Natural killer cell (primary cell): ENCODE measurements around the gene CARF. TPM values are rescaled to one million over a fixed set of nuclear protein-coding genes. Genes with fewer than 3 reads are reported as not detected.

Source experiments
- ATAC-seq, 3 donors: fragments of 150-1000 bp in 2 of 3; fragments of 200-7000 bp in 1 of 3; cut with Tn5 transposase; 1 replicate in 1 of 3; 2 replicates in 2 of 3; pipeline ENCODE4 v1.10.0; 2021; ENCODE audit warnings: mild to moderate bottlenecking in 2 of 3, moderate library complexity in 2 of 3
- DNase-seq, 2 donors: peaks; one replicate each; pipeline versions ENCODE4 v3.0.0 to v3.0.0-alpha.2; 2013 to 2021; ENCODE audit warnings: mixed read lengths in 1 of 2
- H3K27ac ChIP-seq: one replicate; pipeline ENCODE4 v1.5.1; 2013; ENCODE audit warnings: mild to moderate bottlenecking, low read length
- H3K27me3 ChIP-seq: one replicate; pipeline ENCODE4 v1.6.1; 2013; ENCODE audit warnings: low read length; ENCODE audit not compliant: control insufficient read depth, insufficient read depth
- H3K36me3 ChIP-seq: one replicate; pipeline ENCODE4 v1.6.1; 2013; ENCODE audit warnings: low read length; ENCODE audit not compliant: control insufficient read depth, insufficient read depth
- H3K4me1 ChIP-seq: one replicate; pipeline ENCODE4 v1.6.1; 2013; ENCODE audit warnings: low read length; ENCODE audit not compliant: control insufficient read depth, insufficient read depth
- H3K4me3 ChIP-seq: one replicate; pipeline ENCODE4 v1.5.1; 2013; ENCODE audit warnings: low read length
- H3K9me3 ChIP-seq: one replicate; pipeline ENCODE4 v1.6.1; 2013; ENCODE audit warnings: low read length; ENCODE audit not compliant: control insufficient read depth, insufficient read depth
- H3K27ac Mint-ChIP-seq, 2 donors: one replicate each; pipeline ENCODE4 v1.8.0; 2022; ENCODE audit warnings: mild to moderate bottlenecking in 2 of 2, mixed read lengths in 2 of 2, moderate library complexity in 1 of 2
- H3K27me3 Mint-ChIP-seq, 2 donors: one replicate each; pipeline ENCODE4 v1.8.0; 2022; ENCODE audit warnings: low read depth in 2 of 2, mixed read lengths in 2 of 2
- H3K36me3 Mint-ChIP-seq: one replicate; pipeline ENCODE4 v1.8.0; 2022; ENCODE audit warnings: mixed read lengths
- H3K4me1 Mint-ChIP-seq, 2 donors: one replicate each; pipeline ENCODE4 v1.8.0; 2022; ENCODE audit warnings: mixed read lengths in 2 of 2
- H3K4me3 Mint-ChIP-seq: one replicate; pipeline ENCODE4 v1.8.0; 2022; ENCODE audit warnings: mild to moderate bottlenecking, moderate library complexity, mixed read lengths
- H3K9me3 Mint-ChIP-seq, 2 donors: one replicate each; pipeline ENCODE4 v1.8.0; 2022; ENCODE audit warnings: mixed read lengths in 2 of 2
- CTCF ChIP-seq: fragments of 200-600 bp; IDR thresholded peaks from one replicate; pipeline ENCODE4 v1.8.0; 2022; ENCODE audit warnings: antibody characterized with exemption
- WGBS: methylation state at CpG from one replicate; pipeline ENCODE4 v1.1.7; 2013; ENCODE audit warnings: missing lambda C conversion rate; ENCODE audit not compliant: insufficient coverage; 5-methylcytosine and 5-hydroxymethylcytosine counted together
- intact Hi-C: fragments of 100-400 bp; cut with micrococcal nuclease; formaldehyde crosslinking; loops from one replicate; pipeline ENCODE4 v1.14.2; 2022
- total RNA-seq, 4 donors: library from RNA; stranded (reverse); fragments of 120-200 nt in 1 of 4; gene quantifications; one replicate each; pipeline versions ENCODE4 v1.2.3 to v1.2.4, GENCODE V29; 2013 to 2022

The CARF gene
- total RNA-seq: 10 to 100 TPM; 15.7 to 18.8 (median 16.0) TPM
- total RNA-seq (2013): 33.1 TPM

- DNase-seq (peak; percentile 87 to 96), ATAC-seq (peak; percentile 83 to 95 (median 87))
- WGBS: under 1% methylated on average over 39 of the region's 39 CpGs
- Mint-ChIP-seq H3K36me3 (no peaks in the 10 kb centered on the region), H3K4me1 (peaks cover 13 to 21% of the 10 kb centered on the region in 2 donors), H3K9me3 (no peaks in the 10 kb centered on the region), H3K27ac (peak within 1 kb of the TSS; percentile 94 to 99), H3K4me3 (peak within 1 kb of the TSS; percentile 99), H3K27me3 (no peaks in the 10 kb centered on the region)
- peak within 1 kb of the TSS; percentile 80 for H3K27ac ChIP-seq
- H3K9me3 ChIP-seq: no peaks in the 10 kb centered on the region
- H3K36me3 ChIP-seq: no peaks in the 10 kb centered on the region
- intact Hi-C loops: loop anchor here (1.0 to 2.0 kb wide), 3 partner anchors 103 to 327 kb away; partner anchors contain the start of genes FAM117B and NBEAL1
- H3K4me3 ChIP-seq: peak within 1 kb of the TSS; percentile 83
- no peaks in the 10 kb centered on the region for H3K27me3 ChIP-seq
- no peak for TF ChIP-seq CTCF
- peaks cover 3% of the 10 kb centered on the region for H3K4me1 ChIP-seq
These were observed at the start of gene CARF, which contains the start of gene WDR12 for GRCh38 chr2:202911512-202912341. Gene CARF, plus strand, starts transcription at chr2:202912275. Its CDS starts 29,628 bp downstream, at chr2:202941903. Gene WDR12, minus strand, starts transcription at chr2:202911673. Its CDS starts 197 bp downstream, at chr2:202911476.

- H3K9me3 Mint-ChIP-seq: no peaks in the 10 kb centered on the region
- H3K4me1 Mint-ChIP-seq: peaks cover 8 to 13% of the 10 kb centered on the region in 2 donors
- Histone ChIP-seq H3K27ac (peak overlapping the region; percentile 74), H3K4me3 (peak overlapping the region; percentile 83), H3K4me1 (peaks cover 7% of the 10 kb centered on the region), H3K36me3 (no peaks in the 10 kb centered on the region), H3K9me3 (no peaks in the 10 kb centered on the region), H3K27me3 (no peaks in the 10 kb centered on the region)
- intact Hi-C loops: loop anchor here (1.0 to 5.0 kb wide), 4 partner anchors 38 to 298 kb away; partner anchors contain the start of gene NBEAL1
- ATAC-seq (peak; percentile 82 to 89 (median 86)), DNase-seq (peak; percentile 50 to 76)
- peak overlapping the region; percentile 91 for H3K4me3 Mint-ChIP-seq
- 1% methylated on average over 33 of the region's 37 CpGs for WGBS
- no peaks in the 10 kb centered on the region for H3K36me3 Mint-ChIP-seq
- peak overlapping the region; percentile 73 to 82 for H3K27ac Mint-ChIP-seq
- peak; percentile 64 for TF ChIP-seq CTCF
- H3K27me3 Mint-ChIP-seq: no peaks in the 10 kb centered on the region
These were observed 41.4 kb upstream of the CARF start for GRCh38 chr2:202870431-202871299.

GRCh38 chr2:202871300-202872141, 40.6 kb upstream of the CARF start, which contains the start of gene ICA1L:
Gene ICA1L, minus strand, starts transcription at chr2:202871766. Its CDS starts 42,757 bp downstream, at chr2:202829009.
- Histone ChIP-seq H3K9me3 (no peaks in the 10 kb centered on the region), H3K4me3 (peak within 1 kb of the TSS; percentile 83), H3K4me1 (peaks cover 7% of the 10 kb centered on the region), H3K36me3 (no peaks in the 10 kb centered on the region), H3K27me3 (no peaks in the 10 kb centered on the region), H3K27ac (peak within 1 kb of the TSS; percentile 74)
- DNase-seq: peak; percentile 44 to 52
- Mint-ChIP-seq H3K27me3 (no peaks in the 10 kb centered on the region), H3K4me3 (peak within 1 kb of the TSS; percentile 92), H3K36me3 (no peaks in the 10 kb centered on the region), H3K9me3 (no peaks in the 10 kb centered on the region), H3K27ac (peak within 1 kb of the TSS; percentile 73 to 82), H3K4me1 (peaks cover 8 to 13% of the 10 kb centered on the region in 2 donors)
- peak; percentile 46 to 54 (median 53) for ATAC-seq
- under 1% methylated on average over 89 of the region's 93 CpGs for whole genome bisulfite sequencing
- TF ChIP-seq CTCF: no peak
- intact Hi-C loops: loop anchor here (1.0 to 5.0 kb wide), 3 partner anchors 39 to 299 kb away; partner anchors contain the start of gene NBEAL1
